ENCODE measurements around the gene MRPS6. TPM values are rescaled to one million over a fixed set of nuclear protein-coding genes. Genes with fewer than 3 reads are reported as not detected.
A peak's percentile ranks its signal among the peaks of the same experiment; 100 is the strongest.

Gene MRPS6
- total RNA-seq, 1 donor from 2014 or later = 61.9 TPM

- Histone ChIP-seq H3K27me3 (ENCODE audit: low read depth) (no peaks in the 10 kb centered on the region), H3K36me3 (peaks cover 11% of the 10 kb centered on the region), H3K9me3 (replicated peaks) (no peaks in the 10 kb centered on the region), H3K27ac (replicated peaks) (no peak overlapping the region), H3K4me3 (no peak overlapping the region), H3K4me1 (peaks cover 61% of the 10 kb centered on the region)
- TF ChIP-seq CTCF (IDR thresholded peaks at IDR 0.05; ENCODE audit: borderline replicate concordance) = no peak
- no peak for DNase-seq
- intact Hi-C loops (cut with micrococcal nuclease) = no loop called here
These were observed 52.9 kb downstream of the MRPS6 start for GRCh38 chr21:34126269-34126668.

- Histone ChIP-seq H3K27me3 (ENCODE audit: low read depth) (no peaks in the 10 kb centered on the region), H3K4me3 (no peak overlapping the region), H3K36me3 (peaks cover 11% of the 10 kb centered on the region), H3K9me3 (replicated peaks) (no peaks in the 10 kb centered on the region), H3K4me1 (peaks cover 61% of the 10 kb centered on the region), H3K27ac (replicated peaks) (no peak overlapping the region)
- no peak for TF ChIP-seq CTCF (IDR thresholded peaks at IDR 0.05; ENCODE audit: borderline replicate concordance)
- DNase-seq = no peak
- intact Hi-C loops (cut with micrococcal nuclease) = no loop called here
These were observed 53.3 kb downstream of the MRPS6 start for GRCh38 chr21:34126691-34127090.

GRCh38 chr21:34128124-34128523 lies 54.7 kb downstream of the MRPS6 start:
- H3K4me1 ChIP-seq = peaks cover 61% of the 10 kb centered on the region
- no peak overlapping the region for H3K4me3 ChIP-seq
- no peak for TF ChIP-seq CTCF (IDR thresholded peaks at IDR 0.05; ENCODE audit: borderline replicate concordance)
- peak overlapping the region; percentile 87 for H3K27ac ChIP-seq (replicated peaks)
- intact Hi-C loops (cut with micrococcal nuclease) = no loop called here
- no peaks in the 10 kb centered on the region for H3K27me3 ChIP-seq (ENCODE audit: low read depth)
- peaks cover 11% of the 10 kb centered on the region for H3K36me3 ChIP-seq
- no peak for DNase-seq
- no peaks in the 10 kb centered on the region for H3K9me3 ChIP-seq (replicated peaks)

- H3K9me3 ChIP-seq (replicated peaks) = no peaks in the 10 kb centered on the region
- intact Hi-C loops (cut with micrococcal nuclease) = no loop called here
- DNase-seq = no peak
- H3K27me3 ChIP-seq (ENCODE audit: low read depth) = no peaks in the 10 kb centered on the region
- TF ChIP-seq CTCF (IDR thresholded peaks at IDR 0.05; ENCODE audit: borderline replicate concordance) = no peak
- peak overlapping the region; percentile 87 for H3K27ac ChIP-seq (replicated peaks)
- H3K4me1 ChIP-seq = peaks cover 62% of the 10 kb centered on the region
- H3K4me3 ChIP-seq = peak overlapping the region; percentile 52
- peaks cover 11% of the 10 kb centered on the region for H3K36me3 ChIP-seq
These were observed 55.3 kb downstream of the MRPS6 start for GRCh38 chr21:34128674-34129038.

GRCh38 chr21:34129039-34129891 lies 55.9 kb downstream of the MRPS6 start:
- peak overlapping the region; percentile 52 for H3K4me3 ChIP-seq
- H3K27me3 ChIP-seq (ENCODE audit: low read depth) = no peaks in the 10 kb centered on the region
- DNase-seq = peak; percentile 58
- peak overlapping the region; percentile 87 for H3K27ac ChIP-seq (replicated peaks)
- peaks cover 11% of the 10 kb centered on the region for H3K36me3 ChIP-seq
- intact Hi-C loops (cut with micrococcal nuclease) = no loop called here
- TF ChIP-seq CTCF (IDR thresholded peaks at IDR 0.05; ENCODE audit: borderline replicate concordance) = peak; percentile 60
- no peaks in the 10 kb centered on the region for H3K9me3 ChIP-seq (replicated peaks)
- peaks cover 66% of the 10 kb centered on the region for H3K4me1 ChIP-seq
